AG20443 (cell line): ENCODE data around the gene ZFP37.
"Not testable (repeated sequence)": the region's sequence is repeated elsewhere in the genome, so short reads cannot be mapped to it uniquely, and the experiment has no call there.

ENCODE experiments used
- DNase-seq: peaks from one replicate; pipeline ENCODE4 v3.0.0; 2012; ENCODE audit warnings: low spot score, mixed read lengths

ZFP37 gene

DNA sequence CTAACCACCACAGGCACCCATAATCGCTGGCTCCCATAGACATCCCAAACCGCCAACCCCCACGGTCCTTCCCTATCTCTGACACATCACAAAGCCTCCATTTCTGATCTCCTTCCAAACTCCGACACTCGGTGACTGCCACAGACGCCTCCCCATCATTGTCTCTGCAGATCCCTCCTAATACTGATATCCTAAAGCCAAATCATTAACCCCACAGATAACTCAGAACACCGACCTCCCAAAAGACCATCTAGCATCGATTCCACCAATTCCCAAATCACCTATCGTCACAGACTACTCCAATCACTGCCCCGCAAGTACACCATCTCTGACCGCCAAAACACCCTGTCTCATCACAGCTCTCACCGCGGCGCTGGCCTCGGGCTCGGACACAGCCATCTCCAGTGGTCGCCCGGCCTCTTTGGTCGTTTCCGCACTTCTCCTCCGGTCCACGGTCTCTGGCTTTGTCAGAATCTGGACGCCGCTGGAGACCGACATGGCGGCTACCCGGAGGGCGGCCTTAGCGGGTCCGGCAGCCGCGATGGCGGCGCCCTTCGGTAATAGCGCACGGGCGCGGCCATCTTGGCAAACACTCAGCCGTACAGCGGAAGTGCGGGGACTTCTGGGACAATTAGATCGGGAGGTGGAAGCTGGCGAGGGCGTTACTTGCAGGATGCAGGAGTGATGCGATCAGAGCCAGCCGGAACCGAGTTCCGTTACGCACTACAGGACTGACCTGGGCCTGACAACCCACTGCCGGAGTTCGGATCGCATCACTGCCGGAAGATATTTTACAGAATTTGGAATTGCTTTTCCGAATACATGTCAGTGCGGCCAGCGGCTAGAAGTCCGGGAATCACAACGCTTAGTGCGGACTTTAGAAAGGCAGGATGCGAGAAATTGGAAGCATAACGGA, at the start of gene ZFP37:
TSS of gene ZFP37 (minus strand) at position 534 of the 916 bp plus-strand sequence. CDS start at position 498, 36 bp downstream.
- peak; percentile 98 for DNase-seq

DNA sequence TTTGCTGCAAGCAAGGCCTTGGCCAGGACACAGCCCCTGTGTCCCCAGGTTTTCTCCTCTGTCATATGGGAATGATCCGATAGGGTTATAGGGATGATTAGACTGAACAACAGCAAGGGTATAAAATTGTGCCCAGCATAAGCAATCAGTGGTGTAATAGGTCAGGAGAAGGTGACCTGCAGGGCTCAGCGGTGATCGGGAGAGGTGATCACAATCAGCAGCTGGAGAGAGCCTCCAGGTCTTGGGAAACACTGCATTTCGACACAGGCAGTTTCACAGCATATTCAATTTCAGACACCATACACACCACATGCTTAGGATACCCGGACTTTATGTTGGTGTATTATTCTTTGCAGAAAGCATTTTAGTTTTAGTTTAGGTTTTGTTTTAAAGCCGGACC, 48.8 kb upstream of the ZFP37 start:
- not testable (repeated sequence) for DNase-seq

DNA sequence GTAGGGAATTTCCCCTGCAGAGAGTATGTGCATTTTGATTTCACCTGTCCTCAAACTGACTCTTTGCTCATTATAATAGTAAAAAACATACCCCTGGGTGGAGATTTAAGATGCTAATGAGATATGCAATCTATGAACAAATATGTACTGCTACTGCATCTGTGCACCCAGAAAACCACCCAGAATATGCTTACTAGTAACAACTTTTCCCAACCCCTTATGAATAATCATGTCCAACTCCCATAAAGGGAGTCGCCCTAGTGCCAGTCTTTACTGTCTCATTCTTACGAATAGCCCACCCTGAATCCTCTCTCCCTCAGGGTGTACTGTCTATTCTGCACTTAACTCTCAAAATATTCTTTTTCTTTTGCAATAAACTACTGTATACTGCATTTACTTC, 39.0 kb upstream of the ZFP37 start:
- no peak for DNase-seq

DNA sequence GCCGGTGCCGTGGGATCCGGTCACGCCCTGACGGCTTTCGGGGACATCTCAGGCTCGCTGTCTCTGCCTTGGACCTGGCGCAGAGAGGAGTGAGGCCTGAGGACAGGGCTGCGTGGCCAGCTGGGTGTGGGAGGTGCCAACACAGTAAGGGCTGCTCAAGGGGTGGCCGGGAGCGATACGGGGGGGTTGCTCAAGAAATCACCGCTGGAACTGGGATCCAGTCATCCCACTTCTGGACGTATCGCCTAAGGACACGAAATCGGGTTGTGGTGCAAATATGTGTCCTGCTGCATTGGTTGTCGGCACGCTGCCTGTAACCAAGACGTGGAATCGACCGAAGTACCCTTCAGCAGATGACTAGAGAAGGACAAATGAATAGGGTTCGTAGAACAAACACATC, 33.4 kb upstream of the ZFP37 start:
- DNase-seq = not testable (repeated sequence)

DNA sequence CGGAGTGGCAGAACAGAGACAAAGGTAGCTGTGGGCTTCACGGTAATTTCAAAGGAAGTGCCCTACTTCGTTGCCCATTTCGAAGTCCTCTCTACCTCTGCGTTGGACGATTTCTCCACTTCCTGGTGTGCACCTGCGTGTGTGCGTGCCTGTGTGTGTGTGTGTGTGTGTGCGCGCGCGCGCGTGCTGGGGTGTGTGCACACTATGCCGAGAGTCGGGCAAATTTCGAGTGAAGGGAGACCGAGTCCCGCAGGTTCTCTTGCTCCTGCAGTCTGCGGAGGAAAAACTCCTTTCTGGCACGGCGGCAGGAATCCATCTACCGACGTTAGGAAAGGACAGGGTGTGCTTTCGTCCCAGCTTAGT, 32.6 kb upstream of the ZFP37 start:
- not testable (repeated sequence) for DNase-seq

DNA sequence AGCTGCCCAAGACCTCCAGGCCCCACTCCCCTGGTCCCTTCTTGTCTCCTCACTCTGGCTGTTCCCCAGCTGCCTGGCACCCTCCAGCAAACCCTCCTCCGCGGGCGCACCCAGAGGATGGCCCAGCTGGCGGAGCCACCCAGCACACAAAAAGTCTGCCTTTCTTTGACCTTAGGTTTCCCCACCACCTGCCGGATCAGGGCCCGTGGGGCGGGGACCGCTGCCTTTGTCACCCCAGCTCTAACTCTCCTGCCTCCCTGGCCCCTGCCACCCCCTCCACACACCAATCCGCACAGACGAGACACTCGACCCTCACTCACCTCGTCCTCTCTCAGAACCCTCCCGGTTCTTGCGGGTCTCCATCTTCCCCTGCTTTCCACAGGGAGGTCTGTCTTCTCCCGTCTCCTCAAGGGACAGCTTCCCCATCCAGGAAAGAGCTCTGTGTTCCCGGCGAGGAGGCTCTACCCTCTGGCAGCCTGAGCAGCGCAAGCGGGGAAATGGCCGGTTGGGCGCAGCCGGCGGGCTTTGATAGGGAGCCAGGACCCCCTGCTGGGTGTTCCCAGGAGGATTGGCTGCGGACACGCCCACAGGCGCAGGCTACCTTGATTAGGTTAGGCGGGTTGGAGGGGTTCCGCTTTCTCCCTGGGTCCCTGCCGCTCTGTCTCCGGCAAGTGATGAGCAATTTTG, 32.1 kb upstream of the ZFP37 start:
- not testable (repeated sequence) for DNase-seq

DNA sequence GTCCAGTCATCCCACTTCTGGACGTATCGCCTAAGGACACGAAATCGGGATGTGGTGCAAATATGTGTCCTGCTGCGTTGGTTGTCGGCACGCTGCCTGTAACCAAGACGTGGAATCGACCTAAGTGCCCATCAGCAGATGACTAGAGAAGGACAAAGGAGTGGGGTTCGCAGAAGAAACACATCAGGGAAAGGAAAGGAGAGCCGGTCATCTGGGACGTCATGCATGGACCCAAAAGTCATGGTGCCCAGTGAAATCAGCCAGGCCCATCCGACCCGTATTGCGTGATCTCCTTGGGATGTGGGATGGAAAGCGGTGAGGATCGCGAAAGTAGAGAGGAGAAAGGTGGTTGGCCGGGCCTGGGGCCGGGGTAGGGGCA, 6.4 kb upstream of the ZFP37 start:
- DNase-seq = not testable (repeated sequence)

DNA sequence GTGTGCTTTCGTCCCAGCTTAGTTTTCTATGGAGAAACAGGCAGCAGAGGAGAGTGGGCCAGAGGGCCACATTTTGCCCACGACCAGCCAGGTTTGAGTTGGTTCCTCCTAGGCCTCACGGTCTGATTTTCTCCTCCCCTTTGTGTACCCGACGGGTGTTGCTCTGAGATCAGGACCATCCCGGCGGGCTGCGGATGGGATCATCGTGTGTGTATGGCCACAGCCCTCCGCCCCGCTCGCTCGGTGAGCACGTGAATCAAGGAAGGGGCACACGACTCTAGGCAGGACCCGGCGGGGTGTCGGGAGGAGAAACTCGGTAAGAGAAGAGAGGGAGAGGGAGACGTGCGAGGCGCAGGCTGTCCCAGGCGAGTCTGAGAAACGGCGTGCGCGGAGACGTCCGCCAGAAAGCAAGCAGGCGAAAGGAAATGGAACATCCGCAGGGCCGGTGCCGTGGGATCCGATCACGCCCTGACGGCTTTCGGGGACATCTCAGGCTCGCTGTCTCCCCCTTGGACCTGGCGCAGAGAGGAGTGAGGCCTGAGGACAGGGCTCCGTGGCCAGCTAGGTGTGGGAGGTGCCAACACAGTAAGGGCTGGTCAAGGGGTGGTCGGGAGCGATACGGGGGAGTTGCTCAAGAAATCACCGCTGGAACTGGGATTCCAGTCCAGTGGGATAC, 5.9 kb upstream of the ZFP37 start:
- not testable (repeated sequence) for DNase-seq

DNA sequence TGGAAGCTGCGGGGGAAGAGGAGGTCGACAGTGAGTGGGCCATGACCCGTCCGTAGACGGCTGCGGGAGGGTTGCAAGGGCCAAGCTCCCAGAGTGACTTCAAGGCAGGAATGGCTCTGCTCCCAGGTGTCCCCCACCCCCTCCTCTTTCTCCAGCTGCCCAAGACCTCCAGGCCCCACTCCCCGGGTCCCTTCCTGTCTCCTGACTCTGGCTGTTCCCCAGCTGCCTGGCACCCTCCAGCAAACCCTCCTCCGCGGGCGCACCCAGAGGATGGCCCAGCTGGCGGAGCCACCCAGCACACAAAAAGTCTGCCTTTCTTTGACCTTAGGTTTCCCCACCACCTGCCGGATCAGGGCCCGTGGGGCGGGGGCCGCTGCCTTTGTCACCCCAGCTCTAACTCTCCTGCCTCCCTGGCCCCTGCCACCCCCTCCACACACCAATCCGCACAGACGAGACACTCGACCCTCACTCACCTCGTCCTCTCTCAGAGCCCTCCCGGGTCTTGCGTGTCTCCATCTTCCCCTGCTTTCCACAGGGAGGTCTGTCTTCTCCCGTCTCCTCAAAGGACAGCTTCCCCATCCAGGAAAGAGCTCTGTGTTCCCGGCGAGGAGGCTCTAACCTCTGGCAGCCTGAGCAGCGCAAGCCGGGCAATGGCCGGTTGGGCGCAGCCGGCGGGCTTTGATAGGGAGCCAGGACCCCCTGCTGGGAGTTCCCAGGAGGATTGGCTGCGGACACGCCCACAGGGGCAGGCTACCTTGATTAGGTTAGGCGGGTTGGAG, 4.7 kb upstream of the ZFP37 start:
- not testable (repeated sequence) for DNase-seq

DNA sequence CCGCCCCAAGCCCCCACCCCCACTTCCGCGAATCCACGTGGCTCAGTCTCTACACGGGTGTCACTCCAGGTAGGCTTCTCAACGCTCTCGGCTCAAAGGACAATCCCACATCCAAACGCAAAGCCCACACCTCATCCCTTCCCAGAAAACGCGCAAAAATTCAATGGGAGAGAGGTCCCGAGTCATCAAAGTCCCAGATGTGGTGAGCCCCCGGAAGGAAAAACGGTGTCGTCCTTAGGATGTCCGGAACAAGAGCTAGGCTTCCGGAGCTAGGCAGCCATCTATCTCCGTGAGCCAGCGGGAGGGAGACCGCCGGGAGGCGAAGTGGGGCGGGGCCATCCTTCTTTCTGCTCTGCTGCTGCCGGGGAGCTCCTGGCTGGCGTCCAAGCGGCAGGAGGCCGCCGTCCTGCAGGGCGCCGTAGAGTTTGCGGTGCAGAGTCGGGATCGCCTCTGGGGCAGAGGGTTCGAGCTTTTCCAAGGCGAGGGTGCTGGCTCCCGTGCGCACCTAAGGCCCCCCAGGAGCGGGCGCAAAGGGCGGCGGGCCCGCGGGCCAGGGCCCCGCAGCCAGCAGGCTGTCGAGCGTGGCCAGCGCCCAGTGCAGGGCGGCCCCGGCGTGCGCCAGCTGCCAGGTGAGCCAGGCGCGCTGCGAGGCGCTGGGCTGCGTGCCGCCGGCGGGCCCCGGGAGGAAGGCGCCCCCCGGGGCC, 3.2 kb upstream of the ZFP37 start:
- DNase-seq = peak; percentile 10

DNA sequence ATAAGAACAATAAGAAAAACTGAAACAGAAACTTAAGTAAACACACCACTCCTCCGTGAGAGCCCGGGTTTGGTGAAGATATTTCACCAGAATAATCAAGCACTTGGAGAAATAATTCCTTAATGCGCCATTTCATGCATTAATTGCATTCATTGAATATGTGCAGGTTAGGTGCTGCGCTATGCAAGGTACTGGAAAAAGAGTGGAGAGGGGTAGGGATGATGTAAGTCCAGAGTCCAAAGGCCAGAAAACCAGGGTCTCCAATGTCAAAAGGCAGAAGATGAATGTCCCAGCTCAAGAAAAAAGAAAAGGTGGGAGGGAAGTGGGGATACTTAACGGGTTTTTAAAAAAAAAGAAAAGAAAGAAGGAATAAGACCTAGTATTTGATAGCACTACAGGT, 669 bp upstream of the ZFP37 start:
- no peak for DNase-seq

DNA sequence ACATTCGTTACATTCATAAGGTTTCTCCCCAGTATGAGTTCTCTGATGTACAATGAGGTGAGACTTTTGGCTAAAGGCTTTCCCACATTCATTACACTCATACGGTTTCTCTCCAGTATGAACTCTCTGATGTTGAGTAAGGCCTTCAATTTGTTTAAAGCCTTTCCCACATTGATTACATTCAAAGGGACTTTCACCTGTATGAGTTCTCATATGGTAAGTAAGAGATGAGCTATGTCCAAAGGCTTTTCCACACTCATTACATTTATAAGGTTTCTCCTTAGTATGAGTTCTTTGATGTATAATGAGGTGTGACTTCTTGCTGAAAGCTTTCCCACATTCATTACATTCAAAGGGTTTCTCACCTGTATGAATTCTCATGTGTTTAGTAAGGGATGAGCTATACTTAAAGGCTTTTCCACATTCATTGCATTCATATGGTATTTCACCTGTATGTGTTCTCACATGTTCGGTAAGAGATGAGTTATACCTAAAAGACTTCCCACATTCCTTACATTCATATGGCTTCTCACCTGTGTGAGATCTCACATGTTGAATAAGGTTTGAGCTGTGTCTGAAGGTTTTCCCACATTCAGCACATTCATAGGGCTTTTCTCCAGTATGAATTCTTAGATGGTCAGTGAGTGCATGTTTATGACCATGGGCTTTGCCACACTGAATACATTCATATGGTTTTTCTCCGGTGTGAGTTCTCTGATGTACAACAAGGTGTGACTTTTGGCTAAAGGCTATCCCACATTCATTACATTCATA, 13.5 kb downstream of the ZFP37 start:
- no peak for DNase-seq

DNA sequence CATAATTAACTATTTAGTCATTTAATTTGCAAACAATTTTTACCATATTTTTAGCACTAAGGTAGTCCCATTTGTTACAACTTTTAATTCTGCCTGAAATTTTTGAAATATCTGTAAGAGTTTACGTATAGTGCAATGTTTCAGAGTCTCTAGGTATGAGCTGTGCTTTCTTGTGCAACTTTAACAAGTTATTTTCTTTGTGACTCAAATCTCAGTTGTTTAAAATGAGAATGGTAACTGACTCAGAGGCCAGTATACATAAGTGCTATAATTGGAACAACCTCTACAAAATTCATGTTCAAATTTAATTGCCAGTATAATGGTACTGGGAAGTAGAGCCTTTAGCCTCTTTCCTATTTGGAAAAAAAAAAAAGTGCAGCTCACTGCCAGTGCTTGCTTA, 30.3 kb downstream of the ZFP37 start:
- no peak for DNase-seq

DNA sequence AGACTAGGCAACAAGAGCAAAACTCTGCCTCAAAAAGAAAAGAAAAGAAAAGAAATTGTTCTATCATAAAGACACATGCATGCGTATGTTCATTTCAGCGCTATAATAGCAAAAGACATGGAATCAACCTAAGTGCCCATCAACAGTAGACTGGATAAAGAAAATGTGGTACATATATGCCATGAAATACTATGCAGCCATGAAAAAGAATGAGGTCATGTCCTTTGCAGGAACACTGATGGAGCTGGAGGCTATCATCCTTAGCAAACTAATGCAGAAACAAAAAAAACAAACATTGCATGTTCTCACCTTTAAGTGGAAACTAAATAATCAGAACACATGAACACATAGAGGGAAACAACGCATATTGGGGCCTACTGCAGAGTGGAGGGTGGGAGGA, 38.3 kb downstream of the ZFP37 start:
- DNase-seq = no peak

DNA sequence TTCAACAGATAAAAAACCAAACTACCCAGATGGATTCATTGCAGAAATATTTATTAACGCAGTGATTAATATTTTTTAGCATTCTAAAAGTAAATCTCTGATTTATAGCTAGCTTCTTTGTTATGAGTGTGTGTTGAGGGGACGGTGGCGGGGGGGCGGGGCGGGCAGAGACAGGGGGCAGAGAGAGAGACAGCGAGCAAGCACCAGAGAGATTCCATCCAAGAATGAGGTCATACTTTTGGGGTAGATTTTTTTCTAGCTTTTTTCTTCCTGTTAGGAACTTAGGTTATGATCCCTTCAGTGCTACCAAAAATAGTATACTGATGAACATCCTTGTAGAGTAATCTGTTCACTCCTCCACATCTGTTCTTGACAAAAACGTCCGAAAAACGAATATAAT, 44.0 kb downstream of the ZFP37 start:
- no peak for DNase-seq

DNA sequence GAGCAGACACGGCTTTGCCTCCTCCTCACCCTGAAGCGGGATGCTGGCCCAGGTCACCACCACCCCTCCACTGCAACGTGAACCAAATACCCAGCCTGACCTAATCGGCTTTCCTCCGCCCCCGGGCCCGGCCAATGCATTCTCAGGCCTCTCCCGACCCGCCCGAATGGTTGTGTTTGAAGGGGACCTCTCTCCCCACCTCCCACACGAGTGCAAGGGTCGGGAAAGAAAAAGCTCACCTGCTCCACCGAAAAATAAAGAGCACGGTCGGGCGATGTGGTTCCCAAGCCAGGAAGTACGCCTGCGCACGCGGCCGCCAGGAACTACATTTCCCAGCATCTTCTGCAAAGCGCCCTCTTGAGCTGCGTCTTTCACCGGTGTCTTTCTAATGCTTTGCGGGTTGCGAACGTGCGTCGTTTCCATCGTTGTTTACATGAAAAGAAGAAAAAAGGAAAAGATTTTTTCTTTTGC, 44.6 kb downstream of the ZFP37 start, which contains the start of gene ZNF883:
TSS of gene ZNF883 (minus strand) at position 282 of the 471 bp plus-strand sequence.
- peak; percentile 85 for DNase-seq

DNA sequence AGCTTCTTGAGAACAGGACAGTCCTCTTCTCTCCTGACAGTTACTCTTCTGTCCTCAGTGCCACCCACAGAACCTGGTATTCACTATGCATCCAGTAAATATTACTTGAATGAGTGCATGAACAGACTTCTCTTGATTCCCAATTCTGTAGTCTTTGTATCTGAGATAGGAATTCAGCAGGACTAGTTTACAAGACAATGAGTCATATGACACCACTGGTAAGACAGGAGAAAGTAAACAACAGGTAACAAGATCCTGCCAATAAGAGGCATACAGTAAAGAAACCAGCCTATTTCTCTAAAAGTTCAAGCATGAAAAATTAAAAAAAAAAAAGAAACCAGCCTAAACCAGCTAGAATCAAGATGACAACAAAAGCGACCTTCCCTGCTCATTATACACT, 50.7 kb downstream of the ZFP37 start:
- no peak for DNase-seq

DNA sequence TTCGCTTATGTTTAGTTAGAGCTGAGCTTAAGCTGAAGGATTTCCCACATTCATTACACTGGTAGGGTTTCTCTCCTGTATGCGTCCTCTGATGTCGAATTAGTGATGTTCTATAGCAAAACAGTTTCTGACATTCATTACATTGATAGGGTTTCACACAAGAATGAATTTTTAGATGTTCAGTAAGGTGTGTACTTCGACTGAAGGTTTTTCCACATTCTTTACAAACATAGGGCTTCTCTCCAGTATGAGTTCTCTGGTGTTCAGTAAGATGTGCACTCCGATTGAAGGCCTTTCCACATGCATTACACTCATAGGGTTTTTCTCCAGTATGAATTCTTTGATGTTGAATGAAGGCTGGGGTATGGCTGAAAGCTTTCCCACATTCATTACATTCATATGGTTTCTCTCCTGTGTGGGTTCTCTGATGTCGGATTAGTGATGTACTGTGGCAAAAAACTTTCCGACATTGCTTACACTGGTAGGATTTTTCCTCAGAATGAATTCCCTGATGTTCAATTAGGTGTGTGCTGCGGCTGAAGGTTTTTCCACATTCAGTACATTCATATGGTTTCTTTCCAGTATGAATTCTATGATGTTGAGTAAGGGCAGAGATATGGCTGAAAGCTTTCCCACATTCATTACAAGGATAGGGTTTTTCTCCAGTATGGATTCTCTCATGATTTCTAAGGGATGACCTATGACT, 59.1 kb downstream of the ZFP37 start:
- no peak for DNase-seq
